Measurements from ENCODE around the gene YIPF3. TPM values are rescaled to one million over a fixed set of nuclear protein-coding genes. Genes with fewer than 3 reads are reported as not detected.

The YIPF3 gene
- total RNA-seq, 3 donors from 2014 or later (not counting 1 experiment from before 2014, with no cell fraction given), result 59.3 to 78.4 (median 70.0) TPM

DNA sequence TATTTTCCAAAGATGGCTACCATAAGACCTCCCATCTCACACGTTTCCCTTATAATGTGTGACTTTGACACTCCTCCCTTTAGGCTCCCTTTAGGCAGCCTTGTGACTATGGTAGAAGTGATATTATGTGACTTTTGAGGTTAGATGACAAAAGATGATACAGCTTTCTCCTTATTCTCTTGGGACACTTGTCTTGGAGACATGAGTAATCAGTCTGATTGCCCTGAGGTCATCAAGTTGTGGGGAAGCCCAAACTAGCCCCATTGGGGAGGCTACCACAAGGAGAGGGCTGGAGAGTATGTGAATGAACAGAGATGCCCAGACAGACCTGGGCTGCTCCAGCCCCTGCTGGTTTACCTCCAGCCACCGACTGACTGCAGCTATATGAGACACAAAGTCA, 50.8 kb downstream of the YIPF3 start:
- Mint-ChIP-seq H3K27ac (no peak overlapping the region), H3K9me3 (no peaks in the 10 kb centered on the region), H3K36me3 (no peaks in the 10 kb centered on the region), H3K4me1 (no peaks in the 10 kb centered on the region), H3K27me3 (ENCODE audit: low read depth in 2 of 2) (peaks cover 19 to 29% of the 10 kb centered on the region in 2 donors), H3K4me3 (no peak overlapping the region)
- TF ChIP-seq, protein P1, sequence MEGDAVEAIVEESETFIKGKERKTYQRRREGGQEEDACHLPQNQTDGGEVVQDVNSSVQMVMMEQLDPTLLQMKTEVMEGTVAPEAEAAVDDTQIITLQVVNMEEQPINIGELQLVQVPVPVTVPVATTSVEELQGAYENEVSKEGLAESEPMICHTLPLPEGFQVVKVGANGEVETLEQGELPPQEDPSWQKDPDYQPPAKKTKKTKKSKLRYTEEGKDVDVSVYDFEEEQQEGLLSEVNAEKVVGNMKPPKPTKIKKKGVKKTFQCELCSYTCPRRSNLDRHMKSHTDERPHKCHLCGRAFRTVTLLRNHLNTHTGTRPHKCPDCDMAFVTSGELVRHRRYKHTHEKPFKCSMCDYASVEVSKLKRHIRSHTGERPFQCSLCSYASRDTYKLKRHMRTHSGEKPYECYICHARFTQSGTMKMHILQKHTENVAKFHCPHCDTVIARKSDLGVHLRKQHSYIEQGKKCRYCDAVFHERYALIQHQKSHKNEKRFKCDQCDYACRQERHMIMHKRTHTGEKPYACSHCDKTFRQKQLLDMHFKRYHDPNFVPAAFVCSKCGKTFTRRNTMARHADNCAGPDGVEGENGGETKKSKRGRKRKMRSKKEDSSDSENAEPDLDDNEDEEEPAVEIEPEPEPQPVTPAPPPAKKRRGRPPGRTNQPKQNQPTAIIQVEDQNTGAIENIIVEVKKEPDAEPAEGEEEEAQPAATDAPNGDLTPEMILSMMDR (IDR thresholded peaks at IDR 0.05), result no peak
- no peak overlapping the region for H3K27ac ChIP-seq (ENCODE audit: low read length)
- DNase-seq, result no peak
- no peaks in the 10 kb centered on the region for H3K36me3 ChIP-seq (ENCODE audit: control insufficient read depth, insufficient read depth, low read length)
- 71% methylated on average over 1 of the region's 2 CpGs for WGBS (ENCODE audit: insufficient coverage)
- no peaks in the 10 kb centered on the region for H3K9me3 ChIP-seq (ENCODE audit: control insufficient read depth, insufficient read depth, low read length)
- intact Hi-C loops (cut with micrococcal nuclease), result no loop called here
- no peak for ATAC-seq
- H3K4me1 ChIP-seq (ENCODE audit: control insufficient read depth, insufficient read depth, low read length), result no peaks in the 10 kb centered on the region
- peaks cover 12% of the 10 kb centered on the region for H3K27me3 ChIP-seq (ENCODE audit: control insufficient read depth, insufficient read depth, low read length)
- no peak overlapping the region for H3K4me3 ChIP-seq (ENCODE audit: low read length)

DNA sequence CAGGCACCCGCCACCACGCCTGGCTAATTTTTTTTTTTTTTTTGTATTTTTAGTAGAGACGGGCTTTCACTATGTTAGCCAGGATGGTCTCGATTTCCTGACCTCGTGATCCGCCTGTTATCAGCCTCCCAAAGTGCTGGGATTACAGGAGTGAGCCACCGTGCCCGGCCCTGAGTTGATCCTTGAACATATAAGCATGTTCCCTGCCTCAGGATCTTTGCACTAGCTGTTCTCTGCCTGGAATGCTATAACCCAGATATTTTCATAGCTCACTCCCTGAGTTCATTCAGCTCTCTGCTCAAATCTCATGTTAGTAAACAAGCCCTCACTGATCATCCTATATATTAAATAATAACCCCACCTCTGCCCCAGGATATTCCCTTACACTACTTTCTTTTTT, 52.4 kb downstream of the YIPF3 start:
- no peaks in the 10 kb centered on the region for H3K9me3 Mint-ChIP-seq
- Histone ChIP-seq H3K36me3 (ENCODE audit: control insufficient read depth, insufficient read depth, low read length) (no peaks in the 10 kb centered on the region), H3K4me1 (ENCODE audit: control insufficient read depth, insufficient read depth, low read length) (no peaks in the 10 kb centered on the region), H3K27ac (ENCODE audit: low read length) (no peak overlapping the region), H3K27me3 (ENCODE audit: control insufficient read depth, insufficient read depth, low read length) (peaks cover 12% of the 10 kb centered on the region), H3K9me3 (ENCODE audit: control insufficient read depth, insufficient read depth, low read length) (no peaks in the 10 kb centered on the region), H3K4me3 (ENCODE audit: low read length) (no peak overlapping the region)
- H3K4me3 Mint-ChIP-seq, result no peak overlapping the region
- H3K27ac Mint-ChIP-seq, result no peak overlapping the region
- no peak for ATAC-seq
- TF ChIP-seq, protein P1 (IDR thresholded peaks at IDR 0.05), result no peak
- no peaks in the 10 kb centered on the region for H3K36me3 Mint-ChIP-seq
- no peaks in the 10 kb centered on the region for H3K4me1 Mint-ChIP-seq
- intact Hi-C loops (cut with micrococcal nuclease), result no loop called here
- WGBS (ENCODE audit: insufficient coverage), result 91% methylated on average over 8 of the region's 8 CpGs
- peaks cover 19 to 27% of the 10 kb centered on the region in 2 donors for H3K27me3 Mint-ChIP-seq (ENCODE audit: low read depth in 2 of 2)
- no peak for DNase-seq

DNA sequence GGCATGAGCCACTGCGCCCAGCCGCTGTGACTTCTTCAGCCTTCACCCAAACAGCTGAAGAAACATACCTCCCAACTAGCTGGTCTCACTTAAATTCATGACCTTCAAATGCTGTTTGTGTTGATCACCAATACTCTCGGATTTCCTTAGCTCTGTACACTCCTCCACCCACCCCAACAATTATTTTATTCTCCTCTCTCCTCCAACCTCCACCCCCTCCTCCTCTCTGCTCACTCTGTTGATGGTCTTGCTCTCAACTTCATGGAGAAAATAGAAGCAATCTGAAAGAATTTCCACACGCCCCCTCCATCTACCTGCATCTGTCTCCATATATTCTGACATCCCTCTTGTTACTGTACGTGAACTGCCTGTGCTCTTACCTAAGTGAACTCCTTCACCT, 54.8 kb downstream of the YIPF3 start:
- TF ChIP-seq, protein P1 (IDR thresholded peaks at IDR 0.05), result no peak

More for the DNA sequence above, 54.8 kb downstream of the YIPF3 start:
- H3K27ac Mint-ChIP-seq, result no peak overlapping the region
- intact Hi-C loops (cut with micrococcal nuclease), result no loop called here
- H3K9me3 Mint-ChIP-seq, result no peaks in the 10 kb centered on the region
- peaks cover 0 to 1% of the 10 kb centered on the region in 2 donors for H3K4me1 Mint-ChIP-seq
- Histone ChIP-seq H3K27me3 (ENCODE audit: control insufficient read depth, insufficient read depth, low read length) (peaks cover 9% of the 10 kb centered on the region), H3K4me1 (ENCODE audit: control insufficient read depth, insufficient read depth, low read length) (no peaks in the 10 kb centered on the region), H3K27ac (ENCODE audit: low read length) (no peak overlapping the region), H3K4me3 (ENCODE audit: low read length) (no peak overlapping the region), H3K9me3 (ENCODE audit: control insufficient read depth, insufficient read depth, low read length) (no peaks in the 10 kb centered on the region), H3K36me3 (ENCODE audit: control insufficient read depth, insufficient read depth, low read length) (no peaks in the 10 kb centered on the region)
- H3K27me3 Mint-ChIP-seq (ENCODE audit: low read depth in 2 of 2), result peaks cover 15 to 22% of the 10 kb centered on the region in 2 donors
- no peak overlapping the region for H3K4me3 Mint-ChIP-seq
- DNase-seq (no peak), ATAC-seq (no peak)
- no peaks in the 10 kb centered on the region for H3K36me3 Mint-ChIP-seq
- WGBS (ENCODE audit: insufficient coverage), result 87% methylated on average over 5 of the region's 5 CpGs

Other genes with a start within 250 kb of the YIPF3 start
- gene SLC22A7, start 218.7 kb downstream of the YIPF3 start, total RNA-seq, result not detected
- gene CRIP3, start 208.1 kb downstream of the YIPF3 start, total RNA-seq, result 1 to 10 TPM; 3.6 to 5.3 (median 4.3) TPM
- gene ZNF318, start 147.3 kb downstream of the YIPF3 start, total RNA-seq, result 10 to 100 TPM; 34.6 to 45.9 (median 43.0) TPM
- gene ABCC10, start 89.4 kb downstream of the YIPF3 start, total RNA-seq, result 10 to 100 TPM; 74.6 to 90.5 (median 81.9) TPM
- not detected for gene DLK2, start 61.4 kb downstream of the YIPF3 start, total RNA-seq
- 10 to 100 TPM; 26.7 to 33.8 (median 29.9) TPM for gene TJAP1, start 39.4 kb downstream of the YIPF3 start, total RNA-seq
- gene LRRC73, start 6.6 kb downstream of the YIPF3 start, total RNA-seq, result under 1 TPM; 0.24 to 0.68 (median 0.45) TPM
- 10 to 100 TPM; 22.3 to 29.3 (median 25.8) TPM for gene POLR1C, start 163 bp upstream of the YIPF3 start, total RNA-seq
- gene XPO5, start 59.1 kb upstream of the YIPF3 start, total RNA-seq, result 10 to 100 TPM; 47.6 to 54.6 (median 48.7) TPM
- 10 to 100 TPM in 1 of 3 donors, 1 to 10 TPM in 2; 7.7 to 11.2 (median 7.8) TPM for gene POLH, start 59.3 kb upstream of the YIPF3 start, total RNA-seq
- gene GTPBP2, start 112.3 kb upstream of the YIPF3 start, total RNA-seq, result 10 to 100 TPM; 56.5 to 71.7 (median 69.3) TPM
- 10 to 100 TPM; 29.9 to 43.3 (median 38.3) TPM for gene MAD2L1BP, start 118.9 kb upstream of the YIPF3 start, total RNA-seq
- gene RSPH9, start 128.1 kb upstream of the YIPF3 start, total RNA-seq, result under 1 TPM in 1 of 3 donors, not detected in 2; 0.23 TPM
- gene MRPS18A, start 170.9 kb upstream of the YIPF3 start, total RNA-seq, result 10 to 100 TPM; 29.0 to 39.8 (median 33.1) TPM